HCT116 (cell line): ENCODE results near the gene CFAP45. TPM values are rescaled to one million over a fixed set of nuclear protein-coding genes. Genes with fewer than 3 reads are reported as not detected.
A peak's percentile ranks its signal among the peaks of the same experiment; 100 is the strongest.

Experiments used
- ATAC-seq: fragments of 200-7000 bp; cut with Tn5 transposase; 2 replicates; pipeline ENCODE4 v1.9.1; 2020; ENCODE audit warnings: mild to moderate bottlenecking, moderate library complexity
- BruUV-seq: library from RNA; stranded (reverse); fragments of 400-500 nt; replicated peaks from 2 replicates; lab custom pipeline; 2021; lab: Mats Ljungman, UMichigan
- CTCF ChIA-PET: fragments of 300-600 bp; sonication (Branson Sonifier 250); formaldehyde crosslinking; loops from one replicate; lab custom pipeline; 2021; ENCODE audit warnings: antibody characterized with exemption; lab: Charles Lee
- POLR2A ChIA-PET: fragments of 300-600, 350-600 bp; sonication (Branson Sonifier 250); formaldehyde crosslinking; loops from one replicate; lab custom pipeline; 2021; ENCODE audit warnings: antibody characterized with exemption; lab: Charles Lee
- RAD21 ChIA-PET, 2 experiments: fragments of 300-600 bp; sonication (Branson Sonifier 250); formaldehyde crosslinking; loops; one replicate each; lab custom pipeline; 2023; ENCODE audit warnings: low total read pairs in 2 of 2; ENCODE audit not compliant: uncharacterized antibody in 2 of 2, unreplicated experiment in 2 of 2, low non-redundant PET in 1 of 2; lab: Charles Lee
- DNase-seq: peaks from one replicate; pipeline ENCODE4 v3.0.0-alpha.2; 2010; ENCODE audit warnings: low read depth, low spot score
- H2AFZ ChIP-seq: fragments of 200-600 bp; shearing (Covaris generic), sonication (generic); 2 replicates; pipeline ENCODE4 v1.6.1; 2017; ENCODE audit warnings: low read depth, mixed run types, mixed read lengths, antibody characterized with exemption, low read length; ENCODE audit not compliant: poor library complexity, severe bottlenecking
- H3K27ac ChIP-seq: 2 replicates; pipeline ENCODE4 v1.5.1; 2012; ENCODE audit warnings: low read depth, low read length
- H3K27me3 ChIP-seq: fragments of 200-600 bp; sonication (generic); 2 replicates; pipeline ENCODE4 v1.6.1; 2016; ENCODE audit warnings: mixed run types, low read length, mixed read lengths; ENCODE audit not compliant: insufficient read depth
- H3K36me3 ChIP-seq, 2 experiments: fragments of 200-500 bp in 1 of 2; fragments of 200-600 bp in 1 of 2; sonication (Bioruptor generic) in 1 of 2; sonication (generic) in 1 of 2; 2 replicates each; pipeline versions ENCODE4 v1.5.1 to v1.6.1; 2014 to 2016; ENCODE audit warnings: low read length in 2 of 2, inconsistent platforms in 1 of 2, mixed read lengths in 1 of 2, mixed run types in 1 of 2; ENCODE audit not compliant: insufficient read depth in 2 of 2, control insufficient read depth in 1 of 2
- H3K4me1 ChIP-seq, 2 experiments: fragments of 200-600 bp in 1 of 2; sonication (generic) in 1 of 2; 2 replicates each; pipeline versions ENCODE4 v1.5.1 to v1.6.1; 2012 to 2017; ENCODE audit warnings: low read length in 2 of 2, inconsistent platforms in 1 of 2, mild to moderate bottlenecking in 1 of 2, mixed read lengths in 1 of 2, mixed run types in 1 of 2, moderate library complexity in 1 of 2; ENCODE audit not compliant: insufficient read depth in 2 of 2, control insufficient read depth in 1 of 2
- H3K4me2 ChIP-seq: fragments of 200-600 bp; sonication (generic); 2 replicates; pipeline ENCODE4 v1.6.1; 2017; ENCODE audit warnings: mixed run types, low read length, mixed read lengths
- H3K4me3 ChIP-seq, 2 experiments: fragments of 200-600 bp in 1 of 2; sonication (generic) in 1 of 2; replicated peaks in 1 of 2; 2 replicates each; pipeline ENCODE4 v1.5.1; 2011 to 2016; ENCODE audit warnings: low read length in 2 of 2, control low read depth in 1 of 2, low read depth in 1 of 2, mild to moderate bottlenecking in 1 of 2, mixed read lengths in 1 of 2, mixed run types in 1 of 2
- H3K79me2 ChIP-seq: fragments of 200-600 bp; sonication (generic); 2 replicates; pipeline ENCODE4 v1.6.1; 2017; ENCODE audit warnings: mild to moderate bottlenecking, mixed run types, low read length, moderate library complexity, mixed read lengths; ENCODE audit not compliant: insufficient read depth
- H3K9ac ChIP-seq: fragments of 200-600 bp; sonication (generic); 2 replicates; pipeline ENCODE4 v1.6.1; 2016; ENCODE audit warnings: low read length, mixed read lengths
- H3K9me2 ChIP-seq: fragments of 200-600 bp; sonication (generic), shearing (Covaris generic); 2 replicates; pipeline ENCODE4 v1.6.1; 2017; ENCODE audit warnings: mixed run types, mild to moderate bottlenecking, moderate library complexity; ENCODE audit not compliant: insufficient read depth
- H3K9me3 ChIP-seq, 2 experiments: fragments of 200-500 bp in 1 of 2; fragments of 200-600 bp in 1 of 2; sonication (Bioruptor generic) in 1 of 2; sonication (generic) in 1 of 2; 2 replicates each; pipeline ENCODE4 v1.6.1; 2014 to 2017; ENCODE audit warnings: low read length in 2 of 2, mixed read lengths in 2 of 2, inconsistent platforms in 1 of 2, low read depth in 1 of 2, mild to moderate bottlenecking in 1 of 2, mixed run types in 1 of 2, moderate library complexity in 1 of 2; ENCODE audit not compliant: control insufficient read depth in 1 of 2, insufficient read depth in 1 of 2
- H4K20me1 ChIP-seq: fragments of 200-600 bp; sonication (generic), shearing (Covaris generic); 2 replicates; pipeline ENCODE4 v1.6.1; 2017; ENCODE audit warnings: mixed run types, mild to moderate bottlenecking, moderate library complexity; ENCODE audit not compliant: insufficient read depth
- CBX3 ChIP-seq: IDR thresholded peaks from 2 replicates; pipeline ENCODE4 v1.6.1; 2012; ENCODE audit warnings: low read depth
- ELF1 ChIP-seq: IDR thresholded peaks from 2 replicates; pipeline ENCODE4 v1.6.1; 2012; ENCODE audit warnings: low read depth, borderline replicate concordance
- FOSL1 ChIP-seq: IDR thresholded peaks from 2 replicates; pipeline ENCODE4 v1.6.1; 2012; ENCODE audit warnings: low read depth
- JUND ChIP-seq: IDR thresholded peaks from 2 replicates; pipeline ENCODE4 v1.6.1; 2012
- POLR2AphosphoS5 ChIP-seq: IDR thresholded peaks from 2 replicates; pipeline ENCODE4 v1.6.1; 2011; ENCODE audit warnings: mild to moderate bottlenecking, low read depth, low read length, moderate library complexity
- RAD21 ChIP-seq: IDR thresholded peaks from 2 replicates; pipeline ENCODE4 v1.6.1; 2012; ENCODE audit warnings: low read depth, mild to moderate bottlenecking
- SIN3A ChIP-seq: IDR thresholded peaks from 2 replicates; pipeline ENCODE4 v1.6.1; 2012; ENCODE audit warnings: low read depth
- SP1 ChIP-seq: IDR thresholded peaks from 2 replicates; pipeline ENCODE4 v1.6.1; 2012; ENCODE audit warnings: low read depth
- TCF7L2 ChIP-seq: IDR thresholded peaks from 2 replicates; pipeline ENCODE4 v1.7.0; 2011; ENCODE audit warnings: borderline replicate concordance, inconsistent platforms; ENCODE audit not compliant: insufficient read depth, insufficient read length; ENCODE audit errors: extremely low read depth
- ZBTB33 ChIP-seq: IDR thresholded peaks from 2 replicates; pipeline ENCODE4 v1.6.1; 2011; ENCODE audit warnings: mild to moderate bottlenecking, low read length, moderate library complexity; ENCODE audit not compliant: insufficient replicate concordance; ENCODE audit errors: extremely low read depth
- ZNF274 ChIP-seq: fragments of 200-500 bp; sonication (Bioruptor generic); IDR thresholded peaks from 2 replicates; pipeline ENCODE4 v1.6.1; 2014; ENCODE audit warnings: mild to moderate bottlenecking, low read depth, low read length, inconsistent platforms
- intact Hi-C: fragments of 100-400 bp; cut with micrococcal nuclease; formaldehyde crosslinking; loops from 2 replicates; pipeline ENCODE4 v1.10.0; 2022
- total RNA-seq: library from RNA; stranded (reverse); gene quantifications from one replicate; pipeline ENCODE4 v1.2.1, GENCODE V29; 2021; ENCODE audit not compliant: unreplicated experiment
- TF ChIP-seq, protein P1 (sequence below): IDR thresholded peaks from 2 replicates; pipeline ENCODE4 v1.6.1; 2012; ENCODE audit warnings: low read depth
- TF ChIP-seq, protein P2 (sequence below): IDR thresholded peaks from 2 replicates; pipeline ENCODE4 v1.6.1; 2012

The CFAP45 gene
- total RNA-seq, 1 experiment from 2014 or later, result 0.59 TPM

DNA sequence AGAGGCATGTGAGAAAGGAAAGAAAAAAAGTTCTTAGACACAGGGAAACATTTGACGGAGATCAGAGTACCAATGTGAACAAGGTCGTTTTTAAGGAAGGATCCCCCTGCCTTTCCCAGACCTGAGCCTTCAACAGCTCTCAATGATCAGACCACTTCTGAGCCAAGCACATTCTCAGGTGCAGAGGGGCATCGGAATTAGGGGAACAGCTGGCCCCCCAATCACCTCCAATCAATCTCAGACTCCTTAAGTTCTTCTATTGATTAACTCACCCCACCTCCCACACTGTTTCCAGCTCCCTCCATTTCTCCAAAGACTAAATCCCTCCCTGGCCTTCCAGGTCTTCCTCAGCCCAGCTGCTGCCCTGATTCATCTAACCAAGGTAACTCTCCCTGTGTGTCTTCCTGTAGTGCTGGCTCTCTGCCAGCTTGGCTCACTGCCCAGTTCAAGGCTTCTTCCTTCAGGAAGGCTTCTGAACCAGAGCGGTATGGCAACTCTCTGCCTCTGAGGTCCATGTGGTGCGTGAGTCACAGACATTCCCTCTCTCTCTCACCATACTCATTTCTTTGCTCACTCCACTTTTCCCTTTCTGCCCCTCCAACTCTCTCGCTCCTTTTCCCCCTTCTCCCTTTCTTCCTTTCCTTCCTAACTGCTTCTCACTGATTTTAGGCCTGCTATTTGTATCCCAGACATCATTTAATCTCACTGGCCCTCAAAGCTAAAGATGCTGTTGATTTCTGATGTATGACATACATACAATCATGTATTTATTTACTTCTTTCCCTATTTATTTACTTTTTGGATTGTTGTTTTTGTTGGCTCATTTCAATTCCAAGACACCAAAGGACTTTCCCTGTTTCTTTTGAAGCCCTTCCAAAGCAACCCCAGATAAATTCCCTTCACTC lies 18.1 kb downstream of the CFAP45 start:
- no peaks in the 10 kb centered on the region for H3K27me3 ChIP-seq
- no peaks in the 10 kb centered on the region for H3K79me2 ChIP-seq
- H3K4me3 ChIP-seq, result peak overlapping the region in 1 of 2 experiments; percentile 4; a peak in 1 of 4 replicates
- ATAC-seq, result peak; percentile 94
- H3K27ac ChIP-seq, result peak overlapping the region; percentile 49
- no peaks in the 10 kb centered on the region for H3K9me3 ChIP-seq
- RAD21 ChIA-PET, result no interaction called here
- peak overlapping the region; percentile 54 for H3K4me2 ChIP-seq
- 0 out of 2 replicates have a peak overlapping the region, but pooled peaks have one; percentile 3 for H3K9ac ChIP-seq
- H2AFZ ChIP-seq, result no peak overlapping the region
- peaks cover 21 to 37% of the 10 kb centered on the region in 2 experiments for H3K4me1 ChIP-seq
- CTCF ChIA-PET, result interaction anchor here (1.0 to 2.4 kb wide), 5 partner anchors 9 to 101 kb away, joined by 3 to 11 read pairs (median 3); partner anchors contain the start of gene DUSP23
- no peaks in the 10 kb centered on the region for H3K9me2 ChIP-seq
- intact Hi-C loops, result no loop called here
- no peaks in the 10 kb centered on the region for H4K20me1 ChIP-seq
- H3K36me3 ChIP-seq, result no peaks in the 10 kb centered on the region
- DNase-seq, result peak; percentile 96
- peak; percentile 90 for TF ChIP-seq TCF7L2
- peak; percentile 56; the same call in 1 of the 2 replicates for TF ChIP-seq ELF1
- TF ChIP-seq ZBTB33, result peak; percentile 25
- TF ChIP-seq, protein P1, sequence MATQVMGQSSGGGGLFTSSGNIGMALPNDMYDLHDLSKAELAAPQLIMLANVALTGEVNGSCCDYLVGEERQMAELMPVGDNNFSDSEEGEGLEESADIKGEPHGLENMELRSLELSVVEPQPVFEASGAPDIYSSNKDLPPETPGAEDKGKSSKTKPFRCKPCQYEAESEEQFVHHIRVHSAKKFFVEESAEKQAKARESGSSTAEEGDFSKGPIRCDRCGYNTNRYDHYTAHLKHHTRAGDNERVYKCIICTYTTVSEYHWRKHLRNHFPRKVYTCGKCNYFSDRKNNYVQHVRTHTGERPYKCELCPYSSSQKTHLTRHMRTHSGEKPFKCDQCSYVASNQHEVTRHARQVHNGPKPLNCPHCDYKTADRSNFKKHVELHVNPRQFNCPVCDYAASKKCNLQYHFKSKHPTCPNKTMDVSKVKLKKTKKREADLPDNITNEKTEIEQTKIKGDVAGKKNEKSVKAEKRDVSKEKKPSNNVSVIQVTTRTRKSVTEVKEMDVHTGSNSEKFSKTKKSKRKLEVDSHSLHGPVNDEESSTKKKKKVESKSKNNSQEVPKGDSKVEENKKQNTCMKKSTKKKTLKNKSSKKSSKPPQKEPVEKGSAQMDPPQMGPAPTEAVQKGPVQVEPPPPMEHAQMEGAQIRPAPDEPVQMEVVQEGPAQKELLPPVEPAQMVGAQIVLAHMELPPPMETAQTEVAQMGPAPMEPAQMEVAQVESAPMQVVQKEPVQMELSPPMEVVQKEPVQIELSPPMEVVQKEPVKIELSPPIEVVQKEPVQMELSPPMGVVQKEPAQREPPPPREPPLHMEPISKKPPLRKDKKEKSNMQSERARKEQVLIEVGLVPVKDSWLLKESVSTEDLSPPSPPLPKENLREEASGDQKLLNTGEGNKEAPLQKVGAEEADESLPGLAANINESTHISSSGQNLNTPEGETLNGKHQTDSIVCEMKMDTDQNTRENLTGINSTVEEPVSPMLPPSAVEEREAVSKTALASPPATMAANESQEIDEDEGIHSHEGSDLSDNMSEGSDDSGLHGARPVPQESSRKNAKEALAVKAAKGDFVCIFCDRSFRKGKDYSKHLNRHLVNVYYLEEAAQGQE, result no peak
- peak; percentile 81 for TF ChIP-seq FOSL1
- TF ChIP-seq SP1, result peak; percentile 68
- peak; percentile 86 for TF ChIP-seq JUND
- TF ChIP-seq, protein P2, sequence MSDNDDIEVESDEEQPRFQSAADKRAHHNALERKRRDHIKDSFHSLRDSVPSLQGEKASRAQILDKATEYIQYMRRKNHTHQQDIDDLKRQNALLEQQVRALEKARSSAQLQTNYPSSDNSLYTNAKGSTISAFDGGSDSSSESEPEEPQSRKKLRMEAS, result peak; percentile 94
- TF ChIP-seq ZNF274, result no peak
- peak; percentile 89 for TF ChIP-seq POLR2AphosphoS5
- peak; percentile 95 for TF ChIP-seq CBX3
- TF ChIP-seq RAD21, result no peak
- TF ChIP-seq SIN3A, result peak; percentile 20; the same call in 1 of the 2 replicates
- BruUV-seq, result no TSS peak
- POLR2A ChIA-PET, result interaction anchor here (1.0 to 1.2 kb wide), 2 partner anchors 8 to 13 kb away, joined by 3 read pairs; no protein-coding TSS in a partner anchor
